GM21360 (cell line): ENCODE data around the gene EPHA4.
A peak's percentile ranks its signal among the peaks of the same experiment; 100 is the strongest.

ENCODE experiments used
- ATAC-seq: cut with Tn5 transposase; IDR thresholded peaks from one replicate; pipeline ENCODE4 v1.9.1; 2021; ENCODE audit warnings: mild to moderate bottlenecking, moderate library complexity; ENCODE audit not compliant: unreplicated experiment

Gene EPHA4

GRCh38 chr2:221478485-221478863 is 93.6 kb downstream of the EPHA4 start:
- no peak for ATAC-seq

GRCh38 chr2:221477714-221478484 is 94.2 kb downstream of the EPHA4 start:
- no peak for ATAC-seq

- no peak for ATAC-seq
Observed at GRCh38 chr2:221476195-221476594, 95.9 kb downstream of the EPHA4 start.

- ATAC-seq = no peak
Observed at GRCh38 chr2:221473451-221473850, 98.7 kb downstream of the EPHA4 start.

GRCh38 chr2:221468317-221468716 is 103.8 kb downstream of the EPHA4 start:
- no peak for ATAC-seq

GRCh38 chr2:221467610-221468009 is 104.5 kb downstream of the EPHA4 start:
- ATAC-seq = no peak

GRCh38 chr2:221466744-221467143 is 105.4 kb downstream of the EPHA4 start:
- ATAC-seq = no peak

GRCh38 chr2:221465776-221466175 is 106.3 kb downstream of the EPHA4 start:
- ATAC-seq = peak; percentile 59

- no peak for ATAC-seq
Observed at GRCh38 chr2:221464971-221465370, 107.1 kb downstream of the EPHA4 start.

- no peak for ATAC-seq
Observed at GRCh38 chr2:221463241-221463896, 108.7 kb downstream of the EPHA4 start.

GRCh38 chr2:221461901-221462300 is 110.2 kb downstream of the EPHA4 start:
- ATAC-seq = no peak

GRCh38 chr2:221460136-221460535 is 112.0 kb downstream of the EPHA4 start:
- ATAC-seq = no peak

GRCh38 chr2:221458578-221458977 is 113.5 kb downstream of the EPHA4 start:
- ATAC-seq = no peak

- ATAC-seq = no peak
Observed at GRCh38 chr2:221455214-221455613, 116.9 kb downstream of the EPHA4 start.

- no peak for ATAC-seq
Observed at GRCh38 chr2:221454459-221455105, 117.5 kb downstream of the EPHA4 start.

- no peak for ATAC-seq
Observed at GRCh38 chr2:221451862-221452788, 120.0 kb downstream of the EPHA4 start.

- ATAC-seq = no peak
Observed at GRCh38 chr2:221450280-221450679, 121.8 kb downstream of the EPHA4 start.

GRCh38 chr2:221449406-221449805 is 122.7 kb downstream of the EPHA4 start:
- no peak for ATAC-seq

GRCh38 chr2:221448844-221449390 is 123.2 kb downstream of the EPHA4 start:
- ATAC-seq = no peak

- no peak for ATAC-seq
Observed at GRCh38 chr2:221448057-221448843, 123.9 kb downstream of the EPHA4 start.
